AG10803 (cell line): ENCODE data around the gene SPI1.

Experiments used
- DNase-seq: peaks from one replicate; pipeline ENCODE4 v3.0.0; 2010; ENCODE audit warnings: low read depth
- H3K4me3 ChIP-seq: 2 replicates; pipeline ENCODE4 v1.5.1; 2011; ENCODE audit warnings: mild to moderate bottlenecking, low read length, control low read depth
- CTCF ChIP-seq: conservative IDR thresholded peaks from 2 replicates; pipeline ENCODE4 v1.5.1; 2011; ENCODE audit warnings: mild to moderate bottlenecking, low read length, control low read depth, inconsistent platforms

Gene SPI1

GRCh38 chr11:47349521-47350095 is 28.7 kb downstream of the SPI1 start:
- no peak for TF ChIP-seq CTCF
- no peak for DNase-seq
- H3K4me3 ChIP-seq: no peak overlapping the region

- peak; percentile 40 for TF ChIP-seq CTCF
- no peak overlapping the region for H3K4me3 ChIP-seq
- DNase-seq: no peak
These were observed 29.5 kb downstream of the SPI1 start for GRCh38 chr11:47348859-47349258.

GRCh38 chr11:47348131-47348802 is 30.1 kb downstream of the SPI1 start:
- DNase-seq: no peak
- H3K4me3 ChIP-seq: no peak overlapping the region
- TF ChIP-seq CTCF: no peak

- TF ChIP-seq CTCF: no peak
- H3K4me3 ChIP-seq: no peak overlapping the region
- DNase-seq: no peak
These were observed 31.2 kb downstream of the SPI1 start for GRCh38 chr11:47347137-47347536.

GRCh38 chr11:47345890-47346563 is 32.3 kb downstream of the SPI1 start:
- no peak overlapping the region for H3K4me3 ChIP-seq
- DNase-seq: no peak
- no peak for TF ChIP-seq CTCF

GRCh38 chr11:47342854-47343253 is 35.5 kb downstream of the SPI1 start:
- no peak for DNase-seq
- TF ChIP-seq CTCF: no peak
- no peak overlapping the region for H3K4me3 ChIP-seq
